GM19193 (cell line): ENCODE data around the gene HECA.

Experiments
- POLR2A ChIP-seq: IDR thresholded peaks from 4 replicates; pipeline ENCODE4 v1.6.1; 2011; ENCODE audit not compliant: insufficient read depth, insufficient read length; ENCODE audit errors: extremely low read depth

Gene HECA

GRCh38 chr6:139219271-139219729, 84.4 kb downstream of the HECA start:
- no peak for TF ChIP-seq POLR2A

GRCh38 chr6:139219746-139220145, 84.9 kb downstream of the HECA start:
- TF ChIP-seq POLR2A, result no peak
